Measurements from ENCODE around the gene MRPL49.

GRCh38 chr11:65087827-65088226 is 34.3 kb upstream of the MRPL49 start:
- TF ChIP-seq CTCF (IDR thresholded peaks at IDR 0.05; ENCODE audit: low read depth, low read length) (no peak), EZH2phosphoT487 (IDR thresholded peaks at IDR 0.05; ENCODE audit: low read depth) (no peak)

Data from OCI-LY3 (cell line).